ENCODE data around the gene MMP3. TPM values are rescaled to one million over a fixed set of nuclear protein-coding genes. Genes with fewer than 3 reads are reported as not detected.

Gene MMP3
- total RNA-seq, 1 experiment from 2014 or later, result not detected

DNA sequence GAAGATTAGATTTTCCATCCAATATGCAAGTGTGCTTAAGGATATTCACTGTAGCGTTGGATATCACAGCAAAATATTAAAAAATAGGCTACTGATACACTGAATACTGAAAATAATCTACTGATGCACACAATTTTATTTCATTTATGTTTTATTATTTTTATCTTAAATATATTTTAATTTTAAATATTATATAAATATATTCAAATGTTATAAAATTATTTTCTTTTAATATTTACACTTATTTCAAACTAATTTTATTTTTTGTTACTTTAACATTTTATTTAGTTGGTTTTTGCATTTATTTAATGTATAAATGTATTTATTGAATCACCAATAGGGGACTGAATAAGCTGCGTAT, 12.3 kb downstream of the MMP3 start:
- DNase-seq, result no peak
- no peaks in the 10 kb centered on the region for H4K20me1 ChIP-seq (ENCODE audit: insufficient read depth, low read depth, low read length)
- no peaks in the 10 kb centered on the region for H3K79me2 ChIP-seq (ENCODE audit: low read length)
- no peak overlapping the region for H3K4me3 ChIP-seq (ENCODE audit: low read length)
- H3K27me3 ChIP-seq (ENCODE audit: low read length), result no peaks in the 10 kb centered on the region
- H3K36me3 ChIP-seq (ENCODE audit: insufficient read depth, low read length), result no peaks in the 10 kb centered on the region
- H3K27ac ChIP-seq (ENCODE audit: low read length), result no peak overlapping the region
- H3K9me2 ChIP-seq (replicated peaks; ENCODE audit: insufficient read depth, low read length), result no peaks in the 10 kb centered on the region
- no peak overlapping the region for H3K4me2 ChIP-seq (ENCODE audit: low read depth, low read length, poor library complexity, severe bottlenecking)
- no peak overlapping the region for H2AFZ ChIP-seq (ENCODE audit: low read length)
- no peaks in the 10 kb centered on the region for H3K9me3 ChIP-seq (ENCODE audit: low read length)
- no peak overlapping the region for H3K9ac ChIP-seq (ENCODE audit: low read length)
- no peaks in the 10 kb centered on the region for H3K4me1 ChIP-seq (ENCODE audit: low read length)

- no peak overlapping the region for H3K9ac ChIP-seq (ENCODE audit: low read length)
- H3K27ac ChIP-seq (ENCODE audit: low read length), result no peak overlapping the region
- no peaks in the 10 kb centered on the region for H3K27me3 ChIP-seq (ENCODE audit: low read length)
- H3K36me3 ChIP-seq (ENCODE audit: insufficient read depth, low read length), result no peaks in the 10 kb centered on the region
- no peak overlapping the region for H3K4me2 ChIP-seq (ENCODE audit: low read depth, low read length, poor library complexity, severe bottlenecking)
- no peaks in the 10 kb centered on the region for H3K9me2 ChIP-seq (replicated peaks; ENCODE audit: insufficient read depth, low read length)
- no peaks in the 10 kb centered on the region for H4K20me1 ChIP-seq (ENCODE audit: insufficient read depth, low read depth, low read length)
- no peak overlapping the region for H2AFZ ChIP-seq (ENCODE audit: low read length)
- DNase-seq, result no peak
- no peaks in the 10 kb centered on the region for H3K9me3 ChIP-seq (ENCODE audit: low read length)
- H3K4me1 ChIP-seq (ENCODE audit: low read length), result no peaks in the 10 kb centered on the region
- no peaks in the 10 kb centered on the region for H3K79me2 ChIP-seq (ENCODE audit: low read length)
- no peak overlapping the region for H3K4me3 ChIP-seq (ENCODE audit: low read length)
These were observed 13.2 kb downstream of the MMP3 start for GRCh38 chr11:102830001-102830727.

- Histone ChIP-seq H3K4me2 (ENCODE audit: low read depth, low read length, poor library complexity, severe bottlenecking) (no peak overlapping the region), H3K27me3 (ENCODE audit: low read length) (no peaks in the 10 kb centered on the region), H3K9ac (ENCODE audit: low read length) (no peak overlapping the region), H3K9me2 (replicated peaks; ENCODE audit: insufficient read depth, low read length) (no peaks in the 10 kb centered on the region), H3K9me3 (ENCODE audit: low read length) (no peaks in the 10 kb centered on the region), H2AFZ (ENCODE audit: low read length) (no peak overlapping the region), H4K20me1 (ENCODE audit: insufficient read depth, low read depth, low read length) (no peaks in the 10 kb centered on the region), H3K4me3 (ENCODE audit: low read length) (no peak overlapping the region), H3K36me3 (ENCODE audit: insufficient read depth, low read length) (no peaks in the 10 kb centered on the region), H3K79me2 (ENCODE audit: low read length) (no peaks in the 10 kb centered on the region), H3K27ac (ENCODE audit: low read length) (no peak overlapping the region), H3K4me1 (ENCODE audit: low read length) (no peaks in the 10 kb centered on the region)
- DNase-seq, result no peak
These were observed 14.0 kb downstream of the MMP3 start for GRCh38 chr11:102829316-102830000.

- Histone ChIP-seq H3K9me2 (replicated peaks; ENCODE audit: insufficient read depth, low read length) (no peaks in the 10 kb centered on the region), H3K9ac (ENCODE audit: low read length) (no peak overlapping the region), H3K9me3 (ENCODE audit: low read length) (no peaks in the 10 kb centered on the region), H3K79me2 (ENCODE audit: low read length) (no peaks in the 10 kb centered on the region), H2AFZ (ENCODE audit: low read length) (no peak overlapping the region), H3K36me3 (ENCODE audit: insufficient read depth, low read length) (no peaks in the 10 kb centered on the region), H4K20me1 (ENCODE audit: insufficient read depth, low read depth, low read length) (no peaks in the 10 kb centered on the region; the same call in 1 of the 2 replicates), H3K4me1 (ENCODE audit: low read length) (no peaks in the 10 kb centered on the region), H3K4me2 (ENCODE audit: low read depth, low read length, poor library complexity, severe bottlenecking) (no peak overlapping the region), H3K4me3 (ENCODE audit: low read length) (no peak overlapping the region), H3K27me3 (ENCODE audit: low read length) (no peaks in the 10 kb centered on the region), H3K27ac (ENCODE audit: low read length) (no peak overlapping the region)
- no peak for DNase-seq
These were observed 18.9 kb downstream of the MMP3 start for GRCh38 chr11:102824556-102824955.

- no peaks in the 10 kb centered on the region for H3K27me3 ChIP-seq (ENCODE audit: low read length)
- H3K36me3 ChIP-seq (ENCODE audit: insufficient read depth, low read length), result no peaks in the 10 kb centered on the region
- H3K9ac ChIP-seq (ENCODE audit: low read length), result no peak overlapping the region
- no peak overlapping the region for H3K4me3 ChIP-seq (ENCODE audit: low read length)
- no peaks in the 10 kb centered on the region for H3K4me1 ChIP-seq (ENCODE audit: low read length)
- no peaks in the 10 kb centered on the region; the same call in 1 of the 2 replicates for H4K20me1 ChIP-seq (ENCODE audit: insufficient read depth, low read depth, low read length)
- no peaks in the 10 kb centered on the region for H3K9me2 ChIP-seq (replicated peaks; ENCODE audit: insufficient read depth, low read length)
- no peaks in the 10 kb centered on the region for H3K9me3 ChIP-seq (ENCODE audit: low read length)
- no peak for DNase-seq
- H3K27ac ChIP-seq (ENCODE audit: low read length), result no peak overlapping the region
- H2AFZ ChIP-seq (ENCODE audit: low read length), result no peak overlapping the region
- no peaks in the 10 kb centered on the region for H3K79me2 ChIP-seq (ENCODE audit: low read length)
- H3K4me2 ChIP-seq (ENCODE audit: low read depth, low read length, poor library complexity, severe bottlenecking), result no peak overlapping the region
These were observed 23.9 kb downstream of the MMP3 start for GRCh38 chr11:102819491-102819890.

GRCh38 chr11:102813484-102813883, 29.9 kb downstream of the MMP3 start:
- H3K27ac ChIP-seq (ENCODE audit: low read length), result no peak overlapping the region
- H2AFZ ChIP-seq (ENCODE audit: low read length), result no peak overlapping the region
- H3K9me2 ChIP-seq (replicated peaks; ENCODE audit: insufficient read depth, low read length), result no peaks in the 10 kb centered on the region
- no peaks in the 10 kb centered on the region for H3K27me3 ChIP-seq (ENCODE audit: low read length)
- H3K79me2 ChIP-seq (ENCODE audit: low read length), result no peaks in the 10 kb centered on the region
- H3K4me1 ChIP-seq (ENCODE audit: low read length), result no peaks in the 10 kb centered on the region
- no peak overlapping the region for H3K9ac ChIP-seq (ENCODE audit: low read length)
- H3K4me2 ChIP-seq (ENCODE audit: low read depth, low read length, poor library complexity, severe bottlenecking), result no peak overlapping the region
- no peaks in the 10 kb centered on the region for H4K20me1 ChIP-seq (ENCODE audit: insufficient read depth, low read depth, low read length)
- no peaks in the 10 kb centered on the region for H3K9me3 ChIP-seq (ENCODE audit: low read length)
- H3K4me3 ChIP-seq (ENCODE audit: low read length), result no peak overlapping the region
- no peaks in the 10 kb centered on the region for H3K36me3 ChIP-seq (ENCODE audit: insufficient read depth, low read length)
- no peak for DNase-seq

DNA sequence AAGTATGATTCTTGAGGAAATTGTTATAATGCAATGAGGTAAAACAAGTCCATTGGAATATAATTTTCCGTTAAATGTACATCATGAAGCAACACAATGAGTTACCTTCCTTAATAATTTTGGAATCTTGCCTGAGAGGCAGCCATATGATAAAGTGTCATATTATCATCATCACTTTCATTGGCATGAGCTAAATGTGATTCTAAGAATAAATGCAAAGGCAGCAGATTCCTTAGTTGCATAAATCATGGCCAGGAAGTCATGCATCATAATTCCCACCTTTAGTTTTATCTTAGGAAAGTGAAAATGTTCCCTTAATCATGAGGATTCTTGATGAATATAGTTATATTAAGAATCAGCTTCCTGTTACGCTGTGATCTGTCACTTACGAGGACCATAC, 31.2 kb downstream of the MMP3 start:
- H2AFZ ChIP-seq (ENCODE audit: low read length), result no peak overlapping the region
- no peaks in the 10 kb centered on the region for H3K27me3 ChIP-seq (ENCODE audit: low read length)
- H3K4me2 ChIP-seq (ENCODE audit: low read depth, low read length, poor library complexity, severe bottlenecking), result no peak overlapping the region
- DNase-seq, result no peak
- H3K9ac ChIP-seq (ENCODE audit: low read length), result no peak overlapping the region
- no peak overlapping the region for H3K4me3 ChIP-seq (ENCODE audit: low read length)
- no peaks in the 10 kb centered on the region for H3K79me2 ChIP-seq (ENCODE audit: low read length)
- H3K9me2 ChIP-seq (replicated peaks; ENCODE audit: insufficient read depth, low read length), result no peaks in the 10 kb centered on the region
- H3K9me3 ChIP-seq (ENCODE audit: low read length), result no peaks in the 10 kb centered on the region
- no peaks in the 10 kb centered on the region for H3K4me1 ChIP-seq (ENCODE audit: low read length)
- no peak overlapping the region for H3K27ac ChIP-seq (ENCODE audit: low read length)
- H3K36me3 ChIP-seq (ENCODE audit: insufficient read depth, low read length), result no peaks in the 10 kb centered on the region
- no peaks in the 10 kb centered on the region for H4K20me1 ChIP-seq (ENCODE audit: insufficient read depth, low read depth, low read length)

- Histone ChIP-seq H3K9ac (ENCODE audit: low read length) (no peak overlapping the region), H3K4me3 (ENCODE audit: low read length) (no peak overlapping the region), H3K4me2 (ENCODE audit: low read depth, low read length, poor library complexity, severe bottlenecking) (no peak overlapping the region), H3K27me3 (ENCODE audit: low read length) (no peaks in the 10 kb centered on the region), H3K9me3 (ENCODE audit: low read length) (no peaks in the 10 kb centered on the region), H3K27ac (ENCODE audit: low read length) (no peak overlapping the region), H3K79me2 (ENCODE audit: low read length) (no peaks in the 10 kb centered on the region), H3K36me3 (ENCODE audit: insufficient read depth, low read length) (no peaks in the 10 kb centered on the region), H3K9me2 (replicated peaks; ENCODE audit: insufficient read depth, low read length) (no peaks in the 10 kb centered on the region), H2AFZ (ENCODE audit: low read length) (no peak overlapping the region), H3K4me1 (ENCODE audit: low read length) (no peaks in the 10 kb centered on the region), H4K20me1 (ENCODE audit: insufficient read depth, low read depth, low read length) (no peaks in the 10 kb centered on the region)
- DNase-seq, result peak; percentile 57
These were observed 32.3 kb downstream of the MMP3 start for GRCh38 chr11:102810950-102811660.

Measured in Karpas-422 (cell line).